Ascending aorta (tissue), 2 donors: ENCODE data around the gene CPHXL. TPM values are rescaled to one million over a fixed set of nuclear protein-coding genes. Genes with fewer than 3 reads are reported as not detected.

ENCODE experiments used
- DNase-seq, 2 donors: peaks; one replicate each; pipeline ENCODE4 v3.0.0-alpha.2; 2019; ENCODE audit warnings: low spot score in 2 of 2
- H3K27ac ChIP-seq, 2 donors: fragments of 200-600 bp; sonication (generic); one replicate each; pipeline ENCODE4 v1.5.1; 2016 to 2017; ENCODE audit warnings: mild to moderate bottlenecking in 1 of 2
- H3K27me3 ChIP-seq: fragments of 200-600 bp; sonication (generic); one replicate; pipeline ENCODE4 v1.5.1; 2017
- H3K36me3 ChIP-seq, 2 donors: fragments of 200-600 bp; sonication (generic); one replicate each; pipeline ENCODE4 v1.5.1; 2016
- H3K4me1 ChIP-seq, 2 donors: fragments of 200-600 bp; sonication (generic); one replicate each; pipeline ENCODE4 v1.5.1; 2016 to 2017; ENCODE audit warnings: mild to moderate bottlenecking in 1 of 2
- H3K4me3 ChIP-seq, 2 donors: fragments of 200-600 bp; sonication (generic); one replicate each; pipeline ENCODE4 v1.5.1; 2016 to 2017; ENCODE audit warnings: mild to moderate bottlenecking in 1 of 2
- H3K9me3 ChIP-seq, 2 donors: fragments of 200-600 bp; sonication (generic); one replicate each; pipeline ENCODE4 v1.5.1; 2016
- intact Hi-C: fragments of 100-400 bp; cut with DNase I; formaldehyde crosslinking; loops from one replicate; pipeline ENCODE4 v1.15.1; 2023
- total RNA-seq: library from RNA; depleted of rRNA; stranded (reverse); fragments of >200 nt; gene quantifications from one replicate; pipeline ENCODE4 v1.1.0, GENCODE V29; 2016
- TF ChIP-seq, protein P1 (sequence below), 3 experiments: fragments of 200-600 bp in 2 of 3; fragments of 450-650 bp in 1 of 3; sonication (generic) in 2 of 3; IDR thresholded peaks; one replicate each; pipeline ENCODE4 v1.5.1; 2016 to 2019; ENCODE audit warnings: antibody characterized with exemption in 3 of 3, mild to moderate bottlenecking in 1 of 3, moderate library complexity in 1 of 3

Gene CPHXL
- total RNA-seq, 1 donor from 2014 or later = not detected

DNA sequence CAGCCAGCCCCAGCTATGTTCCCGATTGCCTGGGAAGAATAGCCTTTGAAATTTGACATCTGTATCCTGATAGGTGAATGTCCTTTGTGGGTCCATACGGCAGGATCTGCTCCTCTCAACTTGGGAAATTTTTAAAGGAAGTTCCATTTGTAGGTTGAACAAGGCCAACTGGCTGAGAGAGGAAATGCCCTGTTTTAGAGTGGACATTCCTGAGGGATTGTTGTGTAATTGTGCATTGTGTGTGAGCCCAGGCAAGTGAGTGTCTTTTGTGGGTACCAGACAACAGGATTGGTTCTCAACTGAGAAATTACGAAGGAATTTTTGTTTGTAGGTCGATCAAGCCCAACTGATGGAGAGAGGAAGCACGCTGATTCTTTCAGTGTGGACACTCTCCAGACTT lies 46.9 kb downstream of the CPHXL start:
- Histone ChIP-seq H3K4me1 (no peaks in the 10 kb centered on the region), H3K9me3 (no peaks in the 10 kb centered on the region), H3K36me3 (no peaks in the 10 kb centered on the region), H3K27me3 (no peaks in the 10 kb centered on the region), H3K4me3 (no peak overlapping the region), H3K27ac (no peak overlapping the region)
- DNase-seq = no peak
- TF ChIP-seq, protein P1, sequence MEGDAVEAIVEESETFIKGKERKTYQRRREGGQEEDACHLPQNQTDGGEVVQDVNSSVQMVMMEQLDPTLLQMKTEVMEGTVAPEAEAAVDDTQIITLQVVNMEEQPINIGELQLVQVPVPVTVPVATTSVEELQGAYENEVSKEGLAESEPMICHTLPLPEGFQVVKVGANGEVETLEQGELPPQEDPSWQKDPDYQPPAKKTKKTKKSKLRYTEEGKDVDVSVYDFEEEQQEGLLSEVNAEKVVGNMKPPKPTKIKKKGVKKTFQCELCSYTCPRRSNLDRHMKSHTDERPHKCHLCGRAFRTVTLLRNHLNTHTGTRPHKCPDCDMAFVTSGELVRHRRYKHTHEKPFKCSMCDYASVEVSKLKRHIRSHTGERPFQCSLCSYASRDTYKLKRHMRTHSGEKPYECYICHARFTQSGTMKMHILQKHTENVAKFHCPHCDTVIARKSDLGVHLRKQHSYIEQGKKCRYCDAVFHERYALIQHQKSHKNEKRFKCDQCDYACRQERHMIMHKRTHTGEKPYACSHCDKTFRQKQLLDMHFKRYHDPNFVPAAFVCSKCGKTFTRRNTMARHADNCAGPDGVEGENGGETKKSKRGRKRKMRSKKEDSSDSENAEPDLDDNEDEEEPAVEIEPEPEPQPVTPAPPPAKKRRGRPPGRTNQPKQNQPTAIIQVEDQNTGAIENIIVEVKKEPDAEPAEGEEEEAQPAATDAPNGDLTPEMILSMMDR (IDR thresholded peaks at IDR 0.05) = no peak
- intact Hi-C loops = no loop called here

GRCh38 chr16:75676909-75677308 lies 49.4 kb downstream of the CPHXL start, which contains the start of gene CPHXL2:
Gene CPHXL2 (minus strand): TSS chr16:75677009. CDS start chr16:75676999, 10 bp downstream.
- intact Hi-C loops = no loop called here
- no peaks in the 10 kb centered on the region for H3K9me3 ChIP-seq
- no peaks in the 10 kb centered on the region for H3K27me3 ChIP-seq
- no peaks in the 10 kb centered on the region for H3K4me1 ChIP-seq
- no peak within 1 kb of the TSS for H3K4me3 ChIP-seq
- TF ChIP-seq, protein P1 (IDR thresholded peaks at IDR 0.05) = no peak
- H3K36me3 ChIP-seq = no peaks in the 10 kb centered on the region
- no peak within 1 kb of the TSS for H3K27ac ChIP-seq
- DNase-seq = no peak

- no peak overlapping the region for H3K27ac ChIP-seq
- H3K4me1 ChIP-seq = no peaks in the 10 kb centered on the region
- DNase-seq = no peak
- no peak overlapping the region for H3K4me3 ChIP-seq
- TF ChIP-seq, protein P1 (IDR thresholded peaks at IDR 0.05) = no peak
- no peaks in the 10 kb centered on the region for H3K36me3 ChIP-seq
- no peaks in the 10 kb centered on the region for H3K9me3 ChIP-seq
- no peaks in the 10 kb centered on the region for H3K27me3 ChIP-seq
- intact Hi-C loops = no loop called here
Observed at GRCh38 chr16:75667503-75667902, 58.8 kb downstream of the CPHXL start.

Other genes with a start within 250 kb of the CPHXL start
- 4.4 TPM for gene CHST6, start 231.0 kb downstream of the CPHXL start, total RNA-seq
- gene CHST5, start 190.4 kb downstream of the CPHXL start, total RNA-seq = not detected
- gene TMEM231, start 170.2 kb downstream of the CPHXL start, total RNA-seq = 59.9 TPM
- gene GABARAPL2, start 160.1 kb downstream of the CPHXL start, total RNA-seq = 56.1 TPM
- gene ADAT1, start 103.2 kb downstream of the CPHXL start, total RNA-seq = 21.2 TPM
- gene KARS1, start 78.8 kb downstream of the CPHXL start, total RNA-seq = 65.2 TPM
- 41.0 TPM for gene TERF2IP, start 78.7 kb downstream of the CPHXL start, total RNA-seq
- not detected for gene CPHXL2, start 49.5 kb downstream of the CPHXL start, total RNA-seq
- not detected for gene DUXB, start 25.0 kb downstream of the CPHXL start, total RNA-seq